CD4-positive, alpha-beta T cell treated with Interleukin-4 for 1 hour (primary cell): ENCODE measurements around the gene ME2.
"Not testable (repeated sequence)": the region's sequence is repeated elsewhere in the genome, so short reads cannot be mapped to it uniquely, and the experiment has no call there.

Source experiments
- DNase-seq, 2 donors: peaks; one replicate each; pipeline ENCODE4 v3.0.0-alpha.2; 2020 to 2022

ME2 gene

DNA sequence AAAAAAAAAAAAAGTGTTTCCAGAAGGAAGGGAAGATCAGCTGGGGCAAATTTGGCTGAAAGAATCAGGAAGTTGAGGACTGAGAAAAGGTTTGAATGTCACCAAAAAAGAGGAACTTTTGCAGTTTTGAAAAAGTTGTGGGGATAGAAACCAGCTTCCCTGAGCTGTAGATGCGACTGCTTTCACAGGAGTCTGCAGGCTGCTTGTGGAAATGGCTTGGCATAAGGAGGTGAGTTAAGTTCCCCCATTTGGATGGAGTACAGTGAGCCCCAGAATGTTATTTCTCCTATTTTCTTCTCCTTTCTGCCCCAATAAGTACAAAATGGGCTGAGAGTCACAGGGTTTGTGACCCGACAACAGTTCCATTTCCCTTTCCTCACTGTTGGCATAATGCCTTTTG lies 16.5 kb upstream of the ME2 start:
- DNase-seq: no peak

DNA sequence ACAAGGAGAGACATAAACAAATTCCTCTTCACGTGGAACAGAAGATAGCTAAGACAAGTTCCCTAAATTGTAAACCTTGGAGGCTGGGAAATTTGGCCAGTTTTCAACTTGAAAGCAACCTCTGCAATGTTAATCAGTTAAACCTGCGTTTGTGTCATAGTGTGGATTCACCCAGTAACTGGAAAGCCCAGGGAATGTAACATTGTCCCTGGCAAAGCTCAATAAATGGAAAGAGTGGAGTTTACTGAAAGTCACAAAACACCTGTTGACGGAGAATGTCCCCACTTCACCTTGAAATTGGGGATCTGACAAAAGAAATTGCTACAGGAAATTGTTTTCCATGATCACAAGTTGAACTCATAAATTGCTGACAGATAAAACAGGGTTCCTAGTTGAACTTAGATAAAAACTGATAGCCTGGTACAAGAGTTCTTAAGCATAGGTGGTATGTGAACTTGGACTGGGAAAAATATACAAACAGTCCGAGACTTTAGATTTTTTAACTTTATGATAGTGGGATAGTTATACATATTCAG lies 15.0 kb upstream of the ME2 start:
- DNase-seq: no peak

DNA sequence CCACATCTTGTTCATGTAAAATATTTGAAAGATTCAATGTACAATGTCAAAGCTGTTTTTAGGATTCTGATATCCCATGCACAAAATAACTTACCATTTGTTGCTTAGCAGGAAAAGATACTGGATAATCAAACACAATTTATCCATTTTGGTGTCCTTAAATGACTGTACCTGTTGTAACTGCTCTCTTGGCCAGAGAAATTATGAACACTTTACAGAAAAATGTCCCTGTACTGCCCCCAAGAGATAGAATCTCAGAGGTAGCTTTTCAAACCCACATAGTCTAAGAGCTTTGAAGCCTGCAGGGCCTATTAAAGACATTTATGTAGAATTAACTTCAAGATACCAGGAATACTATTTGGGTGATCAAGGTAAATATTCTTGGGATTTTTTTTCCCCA lies 12.2 kb upstream of the ME2 start:
- no peak for DNase-seq

DNA sequence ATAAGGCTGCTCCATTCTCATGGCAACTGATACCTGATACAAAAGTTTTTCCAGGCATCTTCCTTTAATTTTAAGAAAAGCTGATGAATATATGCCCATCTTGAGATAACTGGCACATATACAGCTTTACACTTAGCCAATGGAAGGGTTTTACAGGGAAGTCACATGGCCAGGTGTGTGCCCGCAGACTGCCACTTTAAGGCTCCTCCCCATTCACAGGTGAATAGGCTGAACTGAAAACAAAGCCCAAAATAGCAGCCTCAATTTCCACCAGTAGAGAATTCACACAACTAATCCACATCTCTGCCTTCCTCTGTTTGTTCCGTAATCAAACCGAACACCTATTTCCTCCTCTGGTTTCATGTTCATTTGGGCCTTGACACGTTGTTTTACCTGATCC lies 9.8 kb upstream of the ME2 start:
- DNase-seq: no peak

DNA sequence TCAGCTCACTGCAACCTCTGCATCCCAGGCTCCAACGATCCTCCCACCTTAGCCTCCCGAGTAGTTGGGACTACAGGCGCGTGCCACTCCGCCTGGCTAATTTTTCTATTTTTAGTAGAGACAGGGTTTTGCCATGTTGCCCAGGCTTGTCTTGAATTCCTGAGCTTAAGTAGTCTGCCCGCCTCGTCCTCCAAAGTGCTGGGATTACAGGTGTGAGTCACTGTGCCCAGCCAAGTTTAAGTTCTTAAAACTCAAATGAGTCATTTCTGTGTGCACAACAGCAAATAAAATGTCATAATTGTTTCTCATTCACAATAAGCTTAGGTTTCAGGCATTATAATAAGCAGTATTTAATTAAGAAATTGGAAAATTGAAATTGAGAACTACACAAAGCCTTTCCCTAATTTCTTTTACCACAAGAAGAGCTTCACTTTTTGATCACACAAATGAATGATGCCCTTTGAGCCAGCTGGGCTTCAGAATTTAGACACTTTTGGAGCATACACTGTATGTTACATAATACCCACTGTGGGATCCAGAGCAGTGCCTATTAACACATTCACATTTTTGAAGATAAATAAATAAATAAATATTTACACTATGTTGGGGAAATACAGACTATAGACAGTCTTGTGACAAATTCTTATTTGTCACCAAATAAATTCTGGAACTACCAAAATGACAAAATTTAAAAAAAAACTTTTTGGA lies 8.6 kb upstream of the ME2 start:
- DNase-seq: no peak

DNA sequence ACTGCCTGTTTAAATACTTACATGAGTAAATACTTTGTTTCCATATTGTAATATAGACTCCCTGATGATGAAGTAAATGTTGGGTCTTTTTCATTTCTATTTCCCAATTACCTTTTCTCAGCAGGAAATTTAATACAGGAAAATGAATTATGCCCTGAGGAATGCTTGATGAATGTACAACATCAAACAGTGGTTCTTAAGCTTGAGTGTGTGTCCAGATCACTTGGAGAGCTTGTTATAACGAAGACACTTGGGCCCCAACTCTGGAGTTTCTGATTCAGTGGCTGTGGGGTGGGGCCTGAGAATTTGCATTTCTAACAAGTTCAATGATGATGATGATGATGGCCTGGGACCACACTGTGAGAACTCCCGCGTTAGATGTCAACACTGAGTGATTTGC lies 7.1 kb upstream of the ME2 start:
- DNase-seq: no peak

DNA sequence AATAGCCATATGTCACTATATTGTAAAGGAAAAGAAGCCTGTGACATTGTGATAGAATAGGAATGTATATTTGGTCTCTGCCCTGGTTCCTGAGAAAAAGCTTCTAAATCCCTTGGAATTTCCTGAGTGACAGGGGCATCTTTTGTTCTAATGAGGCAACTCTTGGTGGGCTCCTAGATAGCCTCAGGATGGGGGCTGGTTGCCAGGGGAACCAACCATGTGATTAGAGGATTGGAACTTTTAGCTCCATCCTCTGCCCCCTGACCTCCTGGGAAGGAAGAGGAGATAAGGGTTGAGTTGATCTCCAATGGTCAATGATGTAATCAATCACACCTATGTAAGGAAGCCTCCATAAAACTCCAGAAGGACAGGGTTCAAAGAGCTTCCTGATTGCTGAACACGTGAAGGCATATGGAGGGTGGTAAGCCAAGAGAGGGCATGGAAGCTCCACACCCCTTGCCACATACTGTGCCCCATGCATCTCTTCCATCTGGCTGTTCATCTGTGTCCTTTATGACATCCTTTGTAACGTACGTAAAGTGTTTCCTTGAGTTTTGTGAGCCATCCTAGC lies 2.9 kb upstream of the ME2 start:
- no peak for DNase-seq

DNA sequence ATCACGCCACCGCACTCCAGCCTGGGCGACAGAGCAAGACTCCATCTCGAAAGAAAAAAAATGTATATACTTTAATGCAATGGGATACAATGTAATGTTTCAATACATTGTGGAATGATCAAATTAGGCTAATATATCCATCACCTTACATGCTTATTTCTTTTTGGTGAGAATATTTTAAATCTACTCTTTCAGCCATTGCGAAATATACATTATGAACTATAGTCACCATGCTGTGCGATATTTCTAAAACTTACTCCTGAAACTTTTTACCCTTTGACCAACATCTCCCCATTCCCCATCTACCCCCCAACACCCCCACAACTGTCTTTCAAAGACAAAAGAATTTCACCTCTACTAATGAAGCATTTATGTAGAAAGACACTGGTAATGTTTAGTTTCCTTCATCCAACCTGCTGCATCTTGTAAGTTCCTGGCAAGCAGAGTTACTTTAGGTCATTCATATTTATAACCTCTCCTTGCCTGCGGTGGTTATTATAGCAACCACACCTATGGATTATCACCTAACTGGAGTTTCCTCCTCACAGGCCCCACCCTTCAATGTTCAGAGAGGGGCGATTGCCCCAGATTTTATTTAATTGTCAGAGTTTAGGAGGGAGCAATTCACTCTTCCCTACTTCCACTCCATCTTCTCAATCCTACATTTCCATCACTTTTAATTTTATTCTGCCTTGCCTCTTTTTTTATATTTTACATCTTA lies 1.2 kb upstream of the ME2 start:
- peak in 1 of 2 donors; percentile 33 for DNase-seq

DNA sequence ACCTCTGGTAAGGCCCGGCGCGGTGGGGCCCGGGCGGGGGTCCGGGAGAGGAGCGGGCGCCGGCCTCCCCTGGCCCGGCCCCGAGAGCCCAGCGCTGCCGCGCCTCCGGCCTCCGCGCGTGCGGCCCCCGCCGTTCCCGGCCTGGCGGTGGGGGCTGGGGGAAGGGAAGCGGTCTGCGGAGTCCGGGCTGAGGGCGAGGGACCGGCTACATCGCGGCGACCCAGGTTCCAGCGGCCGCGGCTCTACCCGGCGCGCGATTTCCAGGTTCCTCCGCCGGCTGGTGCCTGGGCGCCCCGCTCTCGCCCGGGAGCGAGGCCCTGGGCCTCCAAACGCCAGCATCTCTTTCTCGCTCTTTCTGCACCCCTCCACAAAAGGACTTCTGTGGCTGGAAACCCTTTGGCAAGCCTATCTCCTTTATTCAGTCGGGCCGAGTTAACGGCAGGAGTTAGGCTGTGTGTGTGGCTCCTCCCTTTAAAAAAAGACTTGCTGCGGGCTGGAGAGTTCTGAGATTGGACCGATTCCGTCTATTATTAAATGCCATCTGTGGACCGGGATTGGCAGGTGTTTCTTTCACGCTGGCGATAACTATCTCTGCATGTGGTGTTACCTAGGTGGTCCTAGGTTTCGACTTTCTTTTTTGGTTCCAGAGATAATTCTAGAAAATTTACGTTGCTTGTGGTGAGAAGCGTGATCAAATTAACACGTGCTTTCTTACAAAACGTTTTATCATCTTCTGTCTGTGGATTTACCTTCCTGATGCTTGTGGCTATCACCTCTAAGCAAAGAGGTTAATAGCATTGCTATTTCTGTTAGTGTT lies 592 bp downstream of the ME2 start:
- peak; percentile 28 to 68 for DNase-seq

DNA sequence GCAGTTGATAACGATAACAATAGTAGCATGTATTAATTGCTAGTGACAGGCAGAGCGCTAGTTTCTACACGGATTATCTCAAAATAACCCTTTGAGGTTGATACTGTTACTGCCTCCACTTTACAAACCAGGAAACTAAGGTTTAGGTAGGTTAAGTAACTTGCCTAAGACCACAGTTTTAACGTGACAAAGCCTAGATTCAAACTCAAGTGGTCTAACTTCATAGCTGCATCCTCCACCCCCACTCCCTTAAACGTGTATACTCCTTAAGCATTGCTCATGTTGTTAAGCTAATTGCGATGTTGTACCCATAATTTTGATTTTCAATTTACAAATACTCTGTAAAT lies 1.2 kb downstream of the ME2 start:
- no peak for DNase-seq

DNA sequence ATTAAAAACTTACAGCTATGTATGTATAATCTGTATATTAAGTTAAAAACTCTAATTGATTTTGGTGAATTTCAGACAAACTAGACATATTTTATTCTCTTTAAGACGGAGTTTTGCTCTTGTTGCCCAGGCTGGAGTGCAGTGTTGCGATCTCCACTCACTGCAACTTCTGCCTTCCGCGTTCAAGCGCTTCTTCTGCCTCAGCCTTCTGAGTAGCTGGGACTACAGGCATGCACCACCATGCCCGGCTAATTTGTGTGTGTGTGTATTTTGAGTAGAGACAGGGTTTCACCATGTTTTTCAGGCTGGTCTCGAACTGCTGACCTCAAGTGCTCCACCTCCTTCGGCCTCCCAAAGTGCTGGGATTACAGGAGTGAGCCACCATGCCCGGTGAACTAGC lies 2.0 kb downstream of the ME2 start:
- DNase-seq: not testable (repeated sequence)

DNA sequence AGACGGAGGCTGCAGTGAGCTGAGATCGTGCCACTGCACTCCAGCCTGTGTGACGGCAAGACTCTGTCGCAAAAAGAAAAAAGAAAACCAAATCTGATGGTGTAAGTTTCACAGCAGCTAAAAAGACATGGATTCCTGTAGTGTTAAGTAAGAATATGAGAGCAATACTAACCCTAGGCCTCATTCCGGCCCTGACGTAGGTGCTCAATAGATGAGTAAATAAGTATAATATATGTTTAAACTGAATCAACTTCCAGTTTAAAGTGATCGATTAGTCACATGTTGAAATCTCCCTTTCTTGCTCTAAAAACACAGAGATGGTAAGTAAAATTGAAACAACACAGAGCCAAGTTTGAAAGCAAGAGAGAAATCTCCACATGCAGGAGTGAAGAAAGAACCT lies 8.0 kb downstream of the ME2 start:
- DNase-seq: no peak

DNA sequence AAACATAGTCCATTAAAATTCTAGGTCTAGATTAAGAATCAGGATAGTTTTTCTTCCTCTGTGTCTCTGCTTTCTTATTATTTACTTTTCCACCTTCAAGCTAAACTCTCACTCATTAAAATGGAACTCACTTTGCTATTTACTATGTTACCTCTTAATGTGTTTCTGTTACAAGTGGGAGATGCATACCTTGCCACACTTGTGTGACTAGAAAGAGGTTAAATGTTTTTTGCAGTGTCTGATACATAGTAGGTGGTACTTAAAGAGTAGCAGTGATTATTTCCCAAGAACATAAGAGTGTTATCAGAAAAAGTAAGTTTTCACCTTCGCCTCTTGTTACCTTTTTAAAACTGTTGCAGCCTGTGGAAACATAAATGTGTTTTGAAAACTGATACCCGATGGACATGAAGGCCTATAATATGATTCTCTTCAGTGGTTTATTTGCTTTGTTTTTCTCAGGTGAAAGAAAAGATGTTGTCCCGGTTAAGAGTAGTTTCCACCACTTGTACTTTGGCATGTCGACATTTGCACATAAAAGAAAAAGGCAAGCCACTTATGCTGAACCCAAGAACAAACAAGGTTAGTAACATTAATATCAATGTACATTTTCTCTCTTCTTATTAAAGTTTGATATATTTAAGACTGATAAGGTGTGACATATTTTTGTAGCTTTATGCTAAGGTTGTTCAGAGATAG lies 16.6 kb downstream of the ME2 start:
- no peak for DNase-seq

DNA sequence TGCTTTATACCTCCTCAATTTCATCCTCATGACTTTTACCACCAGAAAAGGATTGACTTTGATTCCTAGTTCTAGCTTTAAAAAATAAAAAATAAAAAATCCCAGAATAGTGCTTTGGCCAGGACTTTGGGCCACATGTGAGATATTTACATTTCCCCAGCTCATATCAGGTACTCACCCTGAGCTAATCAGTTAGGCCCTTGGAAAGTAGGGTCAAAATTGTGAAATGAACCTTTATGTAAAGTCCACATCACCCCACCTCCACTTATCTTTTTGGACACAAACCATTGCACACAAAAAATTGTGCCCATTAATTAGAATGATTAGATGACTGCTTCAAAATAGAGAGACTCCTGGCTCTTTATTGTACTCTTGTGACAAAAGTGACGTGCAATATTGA lies 17.2 kb downstream of the ME2 start:
- no peak for DNase-seq

DNA sequence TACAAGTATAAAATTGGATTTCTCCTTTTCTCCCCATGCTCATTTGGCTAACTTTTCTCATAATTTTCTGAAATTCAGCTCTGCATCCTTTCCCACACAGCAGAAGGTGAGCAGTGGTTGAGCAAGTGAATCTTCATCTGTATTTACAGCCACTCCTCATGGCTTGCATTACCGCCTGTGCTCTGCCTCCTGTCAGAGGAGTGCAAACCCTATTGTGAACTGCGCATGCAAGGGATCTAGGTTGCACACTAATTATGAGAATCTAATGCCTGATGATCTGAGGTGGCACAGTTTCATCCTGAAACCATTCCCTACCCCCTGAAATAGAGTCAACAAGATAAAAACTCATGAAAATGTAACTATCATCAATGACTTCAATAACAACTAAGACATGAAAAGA lies 20.0 kb downstream of the ME2 start:
- DNase-seq: no peak

DNA sequence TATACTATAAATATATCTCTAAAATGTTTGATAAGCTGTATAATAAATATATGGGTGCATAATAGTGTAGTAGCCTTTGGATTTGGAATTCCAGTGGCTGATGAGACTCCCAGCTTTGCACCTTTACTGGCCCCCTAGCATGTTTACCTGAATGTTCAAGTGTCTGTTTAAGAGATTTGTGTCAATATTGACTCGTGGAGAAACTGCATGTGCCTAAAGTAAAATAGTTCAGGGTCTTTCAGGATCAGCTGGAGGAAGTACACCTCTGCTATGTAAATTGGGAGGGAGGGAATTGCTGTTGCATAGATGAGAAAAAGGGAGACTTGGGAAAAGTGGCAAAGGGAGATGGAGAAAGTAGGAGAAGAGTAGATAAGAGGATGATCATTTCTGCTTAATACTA lies 23.9 kb downstream of the ME2 start:
- DNase-seq: no peak

DNA sequence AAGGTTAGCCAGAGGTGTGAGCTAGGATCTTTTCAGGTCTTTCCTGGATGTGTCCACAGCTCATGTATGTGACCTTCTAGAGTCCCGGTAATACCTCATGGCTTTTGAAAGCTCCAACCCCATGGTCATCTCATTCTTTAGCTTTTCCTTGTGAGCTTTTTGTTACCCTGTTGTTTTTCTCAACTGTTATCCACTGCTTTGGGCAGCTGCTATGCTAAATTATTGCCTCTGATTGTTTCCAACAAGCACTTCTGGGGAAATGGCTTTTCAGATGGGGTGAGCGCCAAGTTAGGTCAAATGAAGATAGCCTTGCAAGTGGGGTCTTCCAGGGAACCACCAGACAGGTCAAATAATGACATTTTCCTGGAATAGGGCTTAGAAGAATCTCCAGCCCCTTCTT lies 27.9 kb downstream of the ME2 start:
- no peak for DNase-seq

DNA sequence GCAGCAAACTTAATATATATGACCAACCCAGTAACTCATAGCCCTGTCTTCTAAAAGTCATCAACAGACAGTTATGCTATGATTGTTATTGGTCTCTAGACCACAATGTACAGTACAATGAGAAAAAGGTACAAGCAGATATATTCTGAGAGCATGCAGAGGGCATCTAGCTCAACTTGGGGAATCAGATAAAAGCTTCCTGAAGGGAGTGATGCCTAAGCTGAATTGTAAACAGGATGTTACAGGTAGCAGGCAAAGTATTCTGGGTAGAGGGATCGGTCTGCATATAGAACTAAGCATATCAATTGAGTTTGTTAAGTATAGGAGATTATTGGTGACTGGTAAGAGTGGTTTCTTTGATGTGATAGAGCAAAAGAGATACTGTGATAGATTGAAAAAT lies 30.3 kb downstream of the ME2 start:
- peak in 1 of 2 donors; percentile 11 for DNase-seq

DNA sequence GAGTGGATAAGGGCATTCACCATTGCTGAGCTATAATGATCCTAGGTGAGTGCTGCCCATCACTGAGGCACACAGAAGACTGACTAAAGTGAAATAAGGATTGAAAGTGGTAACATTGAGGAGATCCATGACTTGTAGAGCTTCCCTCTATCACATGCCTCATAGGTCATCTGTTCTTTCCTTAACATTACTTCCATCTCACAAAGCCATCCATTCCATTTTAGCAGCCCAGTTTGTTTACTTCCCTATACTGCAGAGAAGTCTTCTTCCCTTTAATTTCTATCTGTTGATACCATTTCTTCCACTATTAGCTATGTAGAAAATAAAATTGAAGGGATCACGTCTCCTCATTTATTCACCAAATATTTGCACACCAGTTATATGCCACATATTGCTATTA lies 32.1 kb downstream of the ME2 start:
- no peak for DNase-seq

DNA sequence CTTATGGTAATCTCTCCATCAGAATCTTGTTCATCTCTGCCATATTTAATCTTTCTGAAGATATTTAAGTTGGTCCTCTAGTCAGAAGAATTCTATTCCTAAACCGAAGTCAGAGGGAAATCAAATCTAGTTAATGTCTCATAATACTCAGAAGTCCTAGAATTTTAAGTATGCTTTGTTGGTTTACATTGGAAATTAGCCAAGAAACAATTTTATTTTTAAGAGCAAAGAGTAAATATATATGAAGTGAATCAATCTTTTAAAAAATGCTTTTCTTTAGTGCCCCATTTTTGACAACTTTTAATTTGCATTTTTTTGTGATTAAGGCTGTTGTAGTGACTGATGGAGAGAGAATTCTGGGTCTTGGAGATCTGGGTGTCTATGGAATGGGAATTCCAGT lies 38.1 kb downstream of the ME2 start:
- DNase-seq: no peak

DNA sequence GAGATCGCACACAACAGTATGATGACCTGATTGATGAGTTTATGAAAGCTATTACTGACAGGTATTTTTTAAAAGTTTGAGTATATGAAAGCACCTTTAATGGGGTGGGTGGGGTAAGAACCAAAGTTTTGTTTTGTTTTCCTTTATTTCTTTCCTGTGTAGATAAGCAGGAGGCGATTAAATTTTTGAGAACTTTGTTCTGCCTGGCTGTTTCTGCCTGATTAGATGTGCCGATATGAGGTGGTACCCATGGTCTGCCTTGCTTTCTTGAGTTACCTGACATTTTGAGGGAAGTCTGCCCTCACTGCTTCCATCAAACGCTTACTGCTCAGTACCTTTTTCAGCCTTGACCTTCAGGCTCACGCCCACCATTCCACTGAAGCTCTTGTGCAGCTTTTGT lies 39.2 kb downstream of the ME2 start:
- DNase-seq: no peak

DNA sequence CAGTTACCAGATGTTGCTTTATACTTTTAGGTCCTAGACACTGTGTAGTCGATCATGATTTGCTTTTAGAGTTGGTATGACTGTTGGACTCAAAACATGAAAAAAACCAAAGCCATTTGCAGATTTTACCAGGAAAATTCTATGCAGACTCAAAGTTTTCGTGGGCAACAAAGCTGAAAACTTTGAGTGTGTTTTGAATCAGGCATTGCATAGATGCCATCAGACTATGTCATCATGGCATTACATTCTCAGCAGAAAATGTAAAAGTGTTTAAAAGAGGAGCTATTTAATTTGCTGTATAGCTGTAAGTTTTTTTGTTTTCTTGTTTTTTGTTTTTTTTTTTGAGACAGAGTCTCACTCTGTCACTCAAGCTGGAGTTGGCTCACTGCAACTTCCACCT lies 45.5 kb downstream of the ME2 start:
- DNase-seq: no peak

DNA sequence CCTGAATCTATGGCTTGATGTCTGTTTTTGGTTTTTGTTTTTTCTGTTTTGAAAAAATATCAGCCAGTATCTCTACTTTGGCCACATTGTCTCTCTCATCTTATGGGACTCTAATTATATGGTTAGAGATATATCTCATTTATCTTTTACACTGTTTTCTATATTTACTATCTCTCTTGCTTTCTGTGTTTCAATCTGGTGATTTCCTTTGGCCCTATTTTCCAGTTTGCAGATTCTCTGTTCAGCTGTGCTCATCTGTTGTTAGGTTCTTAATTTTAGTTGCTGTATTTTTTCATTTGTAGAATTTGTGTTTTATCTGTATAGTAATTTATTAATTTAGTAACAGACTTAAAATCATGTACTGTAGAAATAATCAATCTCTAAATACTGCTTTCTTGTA lies 47.6 kb downstream of the ME2 start:
- DNase-seq: no peak
